NT2/D1 (cell line): ENCODE results near the gene KCP.

Source experiments
- YY1 ChIP-seq: IDR thresholded peaks from 2 replicates; pipeline ENCODE4 v1.6.1; 2011; ENCODE audit not compliant: insufficient read length, insufficient read depth
- ZNF274 ChIP-seq: IDR thresholded peaks from 2 replicates; pipeline ENCODE4 v1.6.1; 2011; ENCODE audit warnings: mild to moderate bottlenecking, low read depth, low read length

GRCh38 chr7:128906766-128907559 lies 3.5 kb downstream of the KCP start:
- no peak for TF ChIP-seq ZNF274
- no peak for TF ChIP-seq YY1
